GM11168 (cell line): Measurements from ENCODE around the gene DPP10.
"Not testable (repeated sequence)": the region's sequence is repeated elsewhere in the genome, so short reads cannot be mapped to it uniquely, and the experiment has no call there.

Experiments
- in situ Hi-C: fragments of 300-500 bp; cut with MboI; formaldehyde crosslinking; loops from one replicate; pipeline ENCODE4 v1.12.0; 2022; ENCODE audit warnings: low sequenced_read_pairs; ENCODE audit not compliant: unreplicated experiment

DPP10 gene

DNA sequence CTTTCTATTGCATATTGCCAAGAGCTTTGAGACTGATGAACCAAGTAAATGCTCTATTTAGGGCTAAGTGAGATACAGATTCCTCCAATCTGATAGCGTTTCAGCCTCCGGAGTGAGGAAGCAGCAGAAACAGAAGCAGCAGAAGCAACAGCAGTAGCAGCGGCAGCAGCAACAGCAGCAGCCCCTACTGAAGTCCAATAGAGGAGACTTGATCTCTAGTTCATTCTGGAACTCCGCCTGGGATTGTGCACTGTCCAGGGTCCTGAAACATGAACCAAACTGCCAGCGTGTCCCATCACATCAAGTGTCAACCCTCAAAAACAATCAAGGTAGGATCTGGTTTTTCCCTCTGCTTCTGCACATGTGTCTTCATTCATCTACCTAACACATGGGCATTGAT, at the start of gene DPP10:
Gene DPP10 (plus strand): TSS at position 132 of the 400 bp plus-strand sequence.
- in situ Hi-C loops = no loop called here

DNA sequence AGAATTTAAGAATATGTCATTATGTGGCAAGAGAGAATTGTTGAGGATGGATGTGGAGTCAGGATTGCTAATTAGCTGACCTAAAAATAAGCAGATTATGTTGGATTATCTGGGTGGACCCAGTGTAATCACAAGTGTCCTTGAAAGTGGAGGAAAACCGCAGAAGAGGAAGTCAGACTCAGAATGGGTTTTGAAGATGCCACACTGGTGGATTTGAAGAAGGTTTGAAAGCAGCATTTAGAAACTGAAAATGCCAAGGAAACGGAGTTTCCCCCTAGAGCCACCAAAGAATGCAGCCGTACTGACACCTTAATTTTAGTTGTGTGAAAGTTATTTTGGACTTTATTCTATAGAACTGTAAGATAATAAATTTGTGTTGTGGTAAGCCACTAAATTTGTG, 41.6 kb upstream of the DPP10 start:
- in situ Hi-C loops = no loop called here

DNA sequence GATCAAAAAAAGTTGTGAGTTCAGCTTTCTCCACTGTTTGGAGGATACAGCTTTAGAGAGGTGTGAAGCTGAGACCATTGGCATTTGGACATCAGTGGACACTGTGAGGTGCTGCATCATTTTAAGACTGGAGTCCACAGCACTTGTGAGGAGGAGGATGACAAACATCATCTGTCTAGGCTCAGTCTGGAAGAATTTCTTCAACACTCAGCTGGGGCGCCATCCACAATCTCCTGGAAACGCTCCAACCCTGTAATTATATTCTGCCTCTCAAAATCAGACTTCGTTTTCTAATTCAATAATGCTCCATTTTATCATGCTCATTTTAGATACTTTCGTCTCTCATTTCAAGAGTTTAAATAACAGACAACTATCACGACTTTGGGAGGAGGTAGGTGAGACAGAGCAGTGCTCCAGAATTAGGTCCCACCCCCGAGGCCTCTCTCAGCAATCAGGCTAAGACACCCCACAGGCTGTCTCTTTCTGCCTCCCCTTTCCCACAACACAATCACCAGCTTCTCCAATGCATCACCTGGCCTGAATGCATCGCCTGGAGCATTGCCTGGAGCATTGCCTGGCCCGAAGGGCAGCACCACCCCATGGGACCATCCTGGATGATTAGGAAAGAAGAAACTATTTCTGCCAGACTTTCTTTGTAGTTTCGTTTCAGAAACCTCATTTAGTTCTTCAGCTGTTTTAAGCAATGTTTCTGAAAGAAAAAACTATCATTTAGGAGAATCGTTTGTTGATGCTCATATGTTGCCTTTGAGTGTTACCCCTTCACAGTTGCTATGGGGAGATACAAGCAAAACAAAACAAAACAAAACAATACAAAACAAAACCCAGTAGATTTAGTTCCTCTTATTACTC, 37.0 kb upstream of the DPP10 start:
- in situ Hi-C loops = no loop called here

DNA sequence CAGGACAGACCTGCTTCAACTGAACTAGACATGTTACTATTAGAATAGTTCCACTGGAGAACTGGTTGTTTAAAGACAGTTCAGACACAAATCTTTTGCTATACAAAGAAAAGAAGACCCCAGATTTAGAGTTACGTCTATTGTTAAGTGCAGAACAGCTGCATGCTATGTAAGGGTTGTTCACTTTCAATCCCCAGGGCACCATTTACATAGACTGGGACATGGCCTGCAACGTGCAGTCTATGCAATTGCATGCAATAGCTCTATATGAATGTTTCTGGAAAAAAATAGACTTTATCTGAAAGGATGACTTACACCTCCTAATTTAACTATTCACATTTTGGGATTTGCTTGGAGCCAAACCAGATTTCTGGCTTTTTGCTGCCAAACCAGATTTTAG, 36.1 kb upstream of the DPP10 start:
- in situ Hi-C loops = no loop called here

DNA sequence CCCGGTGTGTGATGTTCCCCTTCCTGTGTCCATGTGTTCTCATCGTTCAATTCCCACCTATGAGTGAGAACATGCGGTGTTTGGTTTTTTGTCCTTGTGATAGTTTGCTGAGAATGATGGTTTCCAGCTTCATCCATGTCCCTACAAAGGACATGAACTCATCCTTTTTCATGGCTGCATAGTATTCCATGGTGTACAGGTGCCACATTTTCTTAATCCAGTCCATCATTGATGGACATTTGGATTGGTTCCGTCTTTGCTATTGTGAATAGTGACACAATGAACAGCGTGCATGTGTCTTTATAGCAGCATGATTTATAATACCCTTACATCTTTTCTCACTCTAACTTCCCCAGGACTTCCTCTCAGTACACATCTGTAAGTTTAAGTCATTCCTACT, 35.1 kb upstream of the DPP10 start:
- in situ Hi-C loops = not testable (repeated sequence)

DNA sequence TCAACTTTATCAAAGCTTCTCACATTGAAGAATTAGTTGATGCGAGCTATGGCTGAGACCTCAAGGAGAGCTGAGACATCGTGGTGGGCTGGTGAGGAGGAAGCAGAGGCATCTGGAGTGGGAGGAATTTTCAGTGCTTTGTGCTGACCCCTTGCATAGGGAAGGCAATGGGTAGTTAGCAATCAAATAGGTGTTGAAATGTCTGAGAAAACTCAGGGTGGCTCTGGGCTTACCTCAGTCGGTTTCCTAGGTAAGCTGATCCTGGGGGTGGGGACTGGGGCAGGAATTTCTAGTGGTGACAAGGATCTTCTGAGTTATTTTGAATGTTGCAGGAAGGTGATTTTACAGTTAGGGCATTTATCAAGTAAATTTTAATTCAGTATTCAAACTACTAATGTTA, 20.7 kb upstream of the DPP10 start:
- in situ Hi-C loops = no loop called here

DNA sequence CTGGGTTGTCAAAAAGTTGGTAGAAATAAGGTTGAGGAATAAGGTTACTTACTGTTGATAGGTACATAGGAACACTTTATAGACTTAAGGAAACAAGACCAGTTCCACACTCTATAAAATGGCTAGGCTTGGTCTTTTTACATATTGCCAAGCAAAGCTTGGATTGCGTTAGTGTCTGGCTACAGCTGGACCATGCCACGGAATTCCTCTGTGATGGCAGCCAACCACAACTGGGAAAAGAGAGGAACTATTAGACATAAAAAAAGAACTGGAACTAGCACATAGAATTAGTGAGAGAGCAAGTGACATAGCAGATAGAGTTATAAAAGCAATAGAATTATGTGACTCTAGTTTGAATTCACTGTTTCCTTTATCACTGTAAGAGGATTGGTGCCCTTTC, 17.7 kb upstream of the DPP10 start:
- in situ Hi-C loops = no loop called here

DNA sequence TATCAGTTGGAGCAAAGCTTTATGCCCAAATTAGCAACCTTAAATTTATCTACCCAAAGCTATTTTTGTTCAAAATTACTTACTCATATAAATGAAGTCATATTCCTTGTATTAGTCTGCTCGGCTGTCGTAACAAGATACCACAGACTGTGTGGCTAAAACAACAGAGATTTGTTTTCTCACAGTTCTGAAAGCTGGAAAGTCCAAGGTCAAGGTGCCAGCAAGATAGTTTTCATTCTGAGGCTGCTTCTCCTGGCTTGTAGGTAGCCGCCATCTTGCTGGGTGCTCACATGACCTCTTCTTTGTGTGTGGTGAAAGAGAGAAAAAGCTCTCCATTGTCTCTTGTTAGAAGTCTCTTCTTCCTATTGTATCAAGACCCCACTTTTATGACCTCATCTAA, 15.7 kb upstream of the DPP10 start:
- in situ Hi-C loops = no loop called here

DNA sequence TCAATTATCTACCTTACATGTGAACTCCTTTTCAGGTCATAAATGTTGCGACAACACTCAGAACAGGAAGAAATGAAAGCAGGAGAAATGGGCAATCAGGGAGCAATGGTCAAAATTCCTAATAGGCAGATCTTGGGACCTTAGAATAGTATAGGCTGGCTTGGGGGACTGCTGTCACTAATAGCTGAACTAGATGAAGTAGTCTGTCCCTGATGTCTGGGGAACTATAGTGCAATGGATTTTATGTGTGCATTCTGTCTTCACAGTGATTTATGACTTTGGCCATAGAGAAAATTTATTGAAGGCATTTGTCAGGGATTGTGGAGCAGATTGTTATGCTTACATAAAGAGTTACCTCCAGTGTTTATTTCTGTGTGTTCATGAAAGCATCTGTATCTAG, 6.1 kb upstream of the DPP10 start:
- in situ Hi-C loops = no loop called here

DNA sequence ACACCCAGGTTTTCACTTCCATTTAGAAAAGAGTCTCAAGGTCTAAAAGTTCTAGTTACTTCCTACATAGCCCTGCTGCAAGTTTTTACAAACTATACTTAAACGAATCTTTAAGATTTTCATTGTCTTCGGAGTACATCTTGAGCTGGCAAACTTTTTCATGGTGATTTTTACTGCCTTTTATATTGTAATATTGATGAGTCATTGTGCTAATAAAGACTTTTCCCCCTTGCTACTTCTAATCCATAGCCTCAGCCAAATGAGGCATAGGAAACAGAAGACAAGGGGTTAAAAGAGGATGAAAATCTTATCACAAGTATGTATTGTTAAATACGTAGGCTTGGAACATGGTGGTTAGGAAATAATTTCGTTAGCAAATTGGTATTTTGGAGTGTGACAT, 4.1 kb downstream of the DPP10 start:
- in situ Hi-C loops = no loop called here

DNA sequence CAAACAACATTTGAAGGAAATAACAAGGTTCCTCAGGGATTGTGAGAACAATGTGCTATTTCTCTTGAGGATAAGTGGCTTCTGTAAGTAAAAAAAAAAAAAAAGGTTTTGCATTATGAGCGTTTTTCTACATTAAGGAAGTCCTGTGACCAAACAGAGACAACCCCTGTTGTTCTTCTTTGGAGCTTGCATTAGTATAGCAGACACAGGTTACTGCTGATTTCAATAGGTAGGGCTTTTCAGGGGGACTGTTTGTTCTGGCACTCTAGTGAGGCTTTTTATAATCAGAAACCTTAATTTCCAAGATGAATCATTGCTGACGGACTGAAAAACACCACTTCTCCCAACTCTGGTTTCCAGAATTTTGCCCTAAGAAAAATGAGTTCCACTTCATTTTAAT, 8.2 kb downstream of the DPP10 start:
- in situ Hi-C loops = no loop called here

DNA sequence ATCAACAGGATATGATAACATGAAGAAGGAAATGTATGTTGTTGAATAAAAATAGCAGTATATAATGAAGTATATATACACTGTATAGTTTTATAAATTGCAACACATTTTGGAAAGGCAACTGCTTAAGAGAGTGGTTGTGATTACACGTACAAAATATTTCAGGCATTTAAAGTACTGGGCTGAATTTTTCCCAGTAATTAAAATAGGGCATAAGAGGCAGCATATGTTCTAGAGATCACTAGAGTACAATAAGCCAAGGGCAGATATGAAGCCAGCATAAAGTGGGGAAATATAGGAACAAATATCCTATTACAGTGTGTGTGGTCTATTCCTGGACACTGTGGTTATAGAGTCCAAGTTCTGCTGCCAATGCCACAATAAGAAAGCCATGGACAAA, 14.1 kb downstream of the DPP10 start:
- in situ Hi-C loops = no loop called here

DNA sequence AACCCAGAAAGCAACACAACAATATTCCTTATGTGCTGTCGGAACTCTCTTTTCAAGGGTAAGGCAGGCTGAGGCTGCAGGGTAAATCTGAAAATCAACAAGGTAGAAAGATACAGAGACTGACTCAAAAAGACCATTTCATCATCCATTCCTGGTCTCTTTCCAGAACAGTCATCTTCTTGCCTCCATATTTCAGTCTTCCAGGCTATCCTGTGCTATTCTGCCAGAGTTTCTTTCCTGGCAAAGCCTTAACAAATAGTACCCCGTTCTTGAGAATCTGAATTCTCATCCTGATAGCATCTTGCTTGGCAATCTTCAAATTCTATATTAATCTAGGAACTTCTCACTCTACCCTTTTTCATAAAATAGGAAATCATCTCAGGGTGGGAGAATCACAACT, 15.5 kb downstream of the DPP10 start:
- in situ Hi-C loops = no loop called here

DNA sequence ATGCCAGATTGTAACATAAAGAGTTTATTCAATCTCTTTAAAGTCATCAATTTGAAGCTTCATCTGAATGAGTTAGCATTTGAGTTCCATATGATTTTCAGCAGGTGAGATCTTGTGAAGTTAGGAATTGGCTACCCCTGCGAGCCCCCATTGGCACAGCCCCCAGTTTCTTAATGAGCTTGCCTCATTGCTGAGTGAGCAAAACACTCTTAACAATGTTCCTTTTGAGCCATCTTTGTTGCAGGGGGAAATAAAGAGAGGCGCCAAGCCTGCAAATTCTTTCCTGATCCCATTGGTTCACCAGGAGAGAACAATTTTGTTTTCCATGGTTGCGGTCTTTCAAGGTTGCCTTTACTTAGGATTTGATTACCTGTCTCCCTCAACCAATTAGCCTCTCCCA, 18.7 kb downstream of the DPP10 start:
- in situ Hi-C loops = no loop called here

DNA sequence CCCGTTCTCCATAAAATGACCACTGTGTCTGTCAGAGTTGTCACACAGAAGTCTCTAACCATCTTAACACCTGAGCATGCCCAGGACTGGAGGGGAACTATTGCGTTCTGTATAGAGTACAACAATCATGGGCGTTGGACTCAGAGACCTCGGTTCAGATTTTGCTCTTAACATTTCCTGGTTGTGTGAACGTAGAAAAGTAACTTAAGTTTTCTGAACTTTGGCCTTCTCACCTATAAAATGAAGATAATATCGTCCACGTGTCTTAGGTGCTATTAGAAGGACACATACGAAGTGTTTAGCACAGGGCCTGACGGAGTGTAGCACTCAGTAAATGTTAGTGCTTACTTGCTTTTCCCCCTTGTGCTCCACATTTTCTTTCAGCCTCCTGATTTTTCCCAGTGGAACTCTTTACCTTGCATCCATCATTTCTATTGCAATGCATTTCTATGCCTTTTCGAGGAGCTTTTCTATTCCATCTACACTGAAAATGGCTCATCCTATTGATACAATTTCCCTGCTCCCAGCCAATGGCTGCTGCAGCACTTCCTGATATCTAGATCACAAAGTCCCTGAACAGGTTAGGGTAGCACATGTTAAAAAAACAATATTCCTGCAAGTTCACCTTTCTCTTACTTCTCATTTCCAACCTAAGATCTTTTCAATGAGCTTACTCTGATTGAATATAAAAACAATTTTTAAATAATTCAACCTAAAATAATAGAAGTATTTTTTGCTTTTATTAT, 22.7 kb downstream of the DPP10 start:
- in situ Hi-C loops = no loop called here

DNA sequence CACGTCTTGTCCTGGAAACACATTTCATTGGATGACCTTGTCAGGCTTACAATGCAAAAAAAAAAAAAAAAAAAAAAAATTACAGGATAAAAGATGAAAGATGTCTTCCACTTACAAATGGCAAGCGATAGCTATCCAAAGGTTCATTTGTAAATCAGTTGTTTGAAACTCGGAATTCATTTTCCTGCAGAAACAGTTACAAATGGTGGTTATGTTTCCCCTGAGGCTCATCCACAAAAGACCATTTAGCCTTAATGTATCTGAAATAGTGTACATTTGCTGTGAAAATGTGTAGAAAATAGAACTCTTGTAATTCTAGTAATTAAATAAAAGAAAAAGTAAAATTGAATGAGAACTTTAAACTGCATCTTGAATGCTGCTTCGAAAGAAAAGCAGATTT, 25.9 kb downstream of the DPP10 start:
- in situ Hi-C loops = no loop called here

DNA sequence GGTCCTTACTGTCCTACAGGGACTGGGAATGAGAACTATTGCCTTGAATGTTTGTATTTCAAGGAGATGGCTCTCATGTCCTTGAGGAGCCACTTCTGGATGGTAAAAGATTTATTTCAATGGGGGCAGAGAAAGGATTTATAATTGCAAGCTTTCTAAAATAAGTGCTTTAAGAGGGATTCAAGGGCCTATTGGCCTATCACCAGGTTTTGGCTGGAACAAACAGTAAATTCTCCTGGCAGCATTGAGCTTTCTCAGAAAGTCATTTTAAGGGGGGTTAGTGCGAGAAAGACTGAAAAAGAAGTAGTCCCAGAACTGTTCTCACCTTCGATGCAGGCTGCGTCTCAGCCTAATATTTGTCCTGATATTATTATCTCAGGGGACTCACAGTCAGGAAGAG, 29.8 kb downstream of the DPP10 start:
- in situ Hi-C loops = no loop called here

DNA sequence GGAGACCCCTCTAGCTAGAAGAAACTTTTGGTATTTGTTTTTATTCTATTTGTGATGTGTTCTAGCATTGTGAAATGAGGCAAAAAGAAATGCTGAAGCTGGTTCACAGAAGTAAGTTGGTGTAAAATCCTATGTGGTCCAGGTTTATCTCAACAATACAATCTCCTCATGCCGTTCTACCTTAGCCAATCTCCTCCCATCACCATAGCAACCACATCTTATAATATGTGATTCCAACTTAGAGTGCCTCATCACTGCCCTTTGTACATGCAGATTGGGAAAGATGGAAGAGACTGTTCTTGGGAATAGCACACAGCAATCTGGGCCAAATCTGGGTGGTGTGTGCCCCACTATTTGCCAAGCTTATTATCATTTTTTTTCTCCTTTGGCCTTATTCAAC, 30.3 kb downstream of the DPP10 start:
- in situ Hi-C loops = no loop called here

DNA sequence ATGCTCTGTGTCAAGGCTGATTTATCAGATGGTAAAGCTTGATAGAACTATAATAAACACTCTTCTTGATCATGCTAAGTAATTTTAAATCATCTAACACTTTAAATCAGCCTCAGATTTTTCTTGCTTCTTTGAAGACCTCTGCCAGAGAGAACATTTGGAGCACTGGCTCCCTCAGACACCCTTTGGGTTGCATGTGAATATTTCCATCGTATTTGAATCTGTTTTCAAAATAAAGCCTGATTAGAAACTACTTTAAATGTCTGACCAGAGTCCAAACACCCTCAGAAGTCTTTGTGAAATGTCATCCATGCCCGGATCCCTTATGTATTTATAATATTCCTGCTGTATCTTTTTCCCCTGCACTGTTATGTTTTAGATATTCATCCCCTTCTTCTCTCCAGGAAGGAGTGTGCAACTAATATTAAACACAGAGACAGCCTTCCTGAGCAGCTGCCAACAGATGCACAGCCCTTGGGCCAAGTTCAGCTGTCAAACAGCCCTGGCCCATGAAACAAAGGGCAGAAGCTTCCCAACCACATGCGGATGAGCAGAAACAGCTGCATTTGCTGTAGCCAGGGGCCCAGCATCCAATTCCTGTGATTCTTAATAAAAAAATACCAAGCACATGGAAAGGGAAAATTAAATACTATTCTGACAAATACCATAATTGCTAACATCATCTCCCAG, 46.5 kb downstream of the DPP10 start:
- in situ Hi-C loops = no loop called here

DNA sequence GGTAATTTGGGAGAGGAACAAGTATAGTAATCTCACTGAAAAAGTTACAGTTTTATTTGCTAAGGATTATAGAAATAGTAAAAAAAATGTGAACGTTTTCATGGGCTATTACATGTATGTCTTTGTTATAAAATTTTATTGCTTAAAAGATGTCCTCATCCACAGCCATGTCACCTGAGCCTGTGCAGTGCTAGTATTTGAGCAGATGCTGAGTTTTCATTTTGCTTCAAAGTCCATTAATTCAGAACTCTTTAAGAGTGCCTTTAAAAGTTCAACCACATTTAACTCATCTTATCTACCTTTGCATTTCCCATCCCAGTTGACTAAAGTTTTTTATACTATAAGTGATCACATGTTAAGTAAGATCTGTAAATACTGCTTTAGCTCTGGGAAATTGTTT, 52.6 kb downstream of the DPP10 start:
- in situ Hi-C loops = no loop called here

DNA sequence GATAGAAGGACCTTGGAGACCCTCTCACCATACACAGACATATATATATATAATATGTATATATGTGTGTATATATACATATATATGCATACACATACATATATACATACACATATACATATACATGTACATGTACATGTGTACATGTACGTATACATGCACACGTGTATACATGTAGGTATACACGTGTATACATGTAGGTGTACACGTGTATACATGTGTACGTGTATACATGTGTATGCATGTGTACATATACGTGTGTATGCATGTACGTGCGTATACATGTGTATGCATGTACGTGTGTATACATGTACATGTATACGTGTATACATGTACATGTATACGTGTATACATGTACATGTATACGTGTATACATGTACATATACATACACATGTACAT, 54.5 kb downstream of the DPP10 start:
- in situ Hi-C loops = no loop called here
